ENCODE results near the gene UGT1A9.

DNA sequence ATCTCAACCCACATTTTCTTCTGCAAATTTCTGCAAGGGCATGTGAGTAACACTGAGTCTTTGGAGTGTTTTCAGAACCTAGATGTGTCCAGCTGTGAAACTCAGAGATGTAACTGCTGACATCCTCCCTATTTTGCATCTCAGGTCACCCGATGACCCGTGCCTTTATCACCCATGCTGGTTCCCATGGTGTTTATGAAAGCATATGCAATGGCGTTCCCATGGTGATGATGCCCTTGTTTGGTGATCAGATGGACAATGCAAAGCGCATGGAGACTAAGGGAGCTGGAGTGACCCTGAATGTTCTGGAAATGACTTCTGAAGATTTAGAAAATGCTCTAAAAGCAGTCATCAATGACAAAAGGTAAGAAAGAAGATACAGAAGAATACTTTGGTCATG, 96.4 kb downstream of the UGT1A9 start:
- TF ChIP-seq GATA3 (IDR thresholded peaks at IDR 0.05; ENCODE audit: low read depth, low read length) = no peak
- no peak for TF ChIP-seq GATA2 (IDR thresholded peaks at IDR 0.05; ENCODE audit: low read depth, low read length)

Data from SH-SY5Y (cell line).